ENCODE measurements around the gene TARP.

Gene TARP

DNA sequence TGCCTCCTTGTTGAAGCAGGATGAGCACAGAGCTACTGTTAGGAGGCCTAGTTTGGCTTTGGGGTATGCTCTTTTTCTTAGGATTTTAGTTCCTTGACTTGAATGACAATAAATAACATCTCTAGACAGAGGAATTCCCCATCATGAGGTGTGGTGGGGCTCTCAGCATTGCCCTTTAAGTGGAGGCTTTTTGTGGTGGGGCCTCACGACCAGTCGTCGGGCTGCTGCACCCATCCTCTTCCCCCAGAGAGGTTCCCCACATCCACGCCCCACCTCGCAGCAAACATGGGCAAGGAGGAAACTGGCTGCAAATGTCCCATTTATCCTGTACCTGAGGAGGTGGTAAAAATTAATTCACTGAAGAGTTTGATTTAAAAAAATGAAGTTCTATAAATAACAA is 36.1 kb upstream of the TARP start:
- H3K9me3 ChIP-seq (ENCODE audit: control insufficient read depth, insufficient read depth, low read length) = peaks cover 2% of the 10 kb centered on the region; the same call in 1 of the 2 replicates
- H3K4me1 ChIP-seq (ENCODE audit: control insufficient read depth, insufficient read depth, low read length) = peaks cover 2% of the 10 kb centered on the region; the same call in 1 of the 2 replicates
- BruUV-seq (replicated peaks) = no TSS peak
- no peak overlapping the region for H2AK9ac ChIP-seq (replicated peaks; ENCODE audit: low read depth, low read length, poor library complexity)
- ATAC-seq (ENCODE audit: low read depth) (no peak), DNase-seq (no peak)
- no peak overlapping the region for H4K5ac ChIP-seq (ENCODE audit: low read depth, low read length)
- H2BK5ac ChIP-seq (ENCODE audit: low read depth, low read length, poor library complexity, severe bottlenecking) = no peak overlapping the region
- no peak overlapping the region for H3K9ac ChIP-seq (ENCODE audit: low read depth, low read length)
- no peak overlapping the region for H4K91ac ChIP-seq (ENCODE audit: insufficient read depth, low read depth, low read length)
- no peak overlapping the region for H2AFZ ChIP-seq (replicated peaks; ENCODE audit: low read length, poor library complexity)
- no peak overlapping the region for H3K4ac ChIP-seq (ENCODE audit: low read depth, low read length)
- no peak overlapping the region for H3K23ac ChIP-seq (ENCODE audit: low read depth, low read length)
- no peak overlapping the region for H2BK15ac ChIP-seq (ENCODE audit: low read depth, low read length)
- no peak overlapping the region for H3K14ac ChIP-seq (replicated peaks; ENCODE audit: low read depth, low read length)
- H3K9me1 ChIP-seq (ENCODE audit: insufficient read depth, low read length) = no peaks in the 10 kb centered on the region; the same call in 1 of the 2 replicates
- intact Hi-C loops (cut with micrococcal nuclease) (no loop called here), in situ Hi-C loops (cut with MboI; ENCODE audit: low sequenced_read_pairs) (no loop called here), dilution Hi-C loops (cut with HindIII; ENCODE audit: low sequenced_read_pairs, unreplicated experiment) (no loop called here)
- no peak overlapping the region for H3K56ac ChIP-seq (ENCODE audit: extremely low read depth, insufficient read depth, low read length)
- WGBS, 2 experiments (ENCODE audit: extremely low coverage in 2 of 2, insufficient read length in 1 of 2) = no CpG with 5 or more reads among the region's 5 CpGs
- no peaks in the 10 kb centered on the region for H4K20me1 ChIP-seq (ENCODE audit: insufficient read depth, low read length)
- CTCF ChIA-PET = interaction anchor here (1.1 kb wide), 1 partner anchor 26 kb away, joined by 3 read pairs; no protein-coding TSS in a partner anchor
- H3K36me3 ChIP-seq (ENCODE audit: control insufficient read depth, insufficient read depth, low read length) = no peaks in the 10 kb centered on the region
- no peak overlapping the region for H3K27ac ChIP-seq (ENCODE audit: insufficient read depth, low read length)
- H3K27me3 ChIP-seq (ENCODE audit: control insufficient read depth, insufficient read depth, low read length) = peaks cover 23% of the 10 kb centered on the region
- H4K8ac ChIP-seq (ENCODE audit: low read depth in 2 of 2, low read length in 2 of 2) = no peak overlapping the region
- no peaks in the 10 kb centered on the region for H3K79me1 ChIP-seq (ENCODE audit: low read depth in 1 of 2, low read length in 2 of 2)
- H2BK20ac ChIP-seq (ENCODE audit: low read depth, low read length) = no peak overlapping the region
- H3K4me2 ChIP-seq (ENCODE audit: low read depth, low read length) = no peak overlapping the region
- no peak overlapping the region for H2BK120ac ChIP-seq (ENCODE audit: low read depth, low read length)
- no peak overlapping the region for H3K18ac ChIP-seq (ENCODE audit: low read depth, low read length)
- no peak overlapping the region for H3K4me3 ChIP-seq (ENCODE audit: insufficient read depth, low read depth, low read length)
- TF ChIP-seq MAZ (IDR thresholded peaks at IDR 0.05; ENCODE audit: borderline replicate concordance, low read depth, low read length) = no peak
- TF ChIP-seq RFX5 (IDR thresholded peaks at IDR 0.05; ENCODE audit: low read depth, low read length) = no peak
- TF ChIP-seq, protein P1, sequence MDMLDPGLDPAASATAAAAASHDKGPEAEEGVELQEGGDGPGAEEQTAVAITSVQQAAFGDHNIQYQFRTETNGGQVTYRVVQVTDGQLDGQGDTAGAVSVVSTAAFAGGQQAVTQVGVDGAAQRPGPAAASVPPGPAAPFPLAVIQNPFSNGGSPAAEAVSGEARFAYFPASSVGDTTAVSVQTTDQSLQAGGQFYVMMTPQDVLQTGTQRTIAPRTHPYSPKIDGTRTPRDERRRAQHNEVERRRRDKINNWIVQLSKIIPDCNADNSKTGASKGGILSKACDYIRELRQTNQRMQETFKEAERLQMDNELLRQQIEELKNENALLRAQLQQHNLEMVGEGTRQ (IDR thresholded peaks at IDR 0.05; ENCODE audit: low read depth, low read length) = no peak
- no peak for TF ChIP-seq RCOR1 (IDR thresholded peaks at IDR 0.05; ENCODE audit: insufficient replicate concordance, low read length)
- no peak for TF ChIP-seq FOS (IDR thresholded peaks at IDR 0.05; ENCODE audit: low read depth, low read length)
- TF ChIP-seq BHLHE40 (IDR thresholded peaks at IDR 0.05; ENCODE audit: low read depth, low read length) = no peak
- no peak for TF ChIP-seq CEBPB (IDR thresholded peaks at IDR 0.05; ENCODE audit: low read depth, low read length)
- TF ChIP-seq POLR2A (IDR thresholded peaks at IDR 0.05; ENCODE audit: low read depth, low read length) = no peak
- TF ChIP-seq, protein P2, sequence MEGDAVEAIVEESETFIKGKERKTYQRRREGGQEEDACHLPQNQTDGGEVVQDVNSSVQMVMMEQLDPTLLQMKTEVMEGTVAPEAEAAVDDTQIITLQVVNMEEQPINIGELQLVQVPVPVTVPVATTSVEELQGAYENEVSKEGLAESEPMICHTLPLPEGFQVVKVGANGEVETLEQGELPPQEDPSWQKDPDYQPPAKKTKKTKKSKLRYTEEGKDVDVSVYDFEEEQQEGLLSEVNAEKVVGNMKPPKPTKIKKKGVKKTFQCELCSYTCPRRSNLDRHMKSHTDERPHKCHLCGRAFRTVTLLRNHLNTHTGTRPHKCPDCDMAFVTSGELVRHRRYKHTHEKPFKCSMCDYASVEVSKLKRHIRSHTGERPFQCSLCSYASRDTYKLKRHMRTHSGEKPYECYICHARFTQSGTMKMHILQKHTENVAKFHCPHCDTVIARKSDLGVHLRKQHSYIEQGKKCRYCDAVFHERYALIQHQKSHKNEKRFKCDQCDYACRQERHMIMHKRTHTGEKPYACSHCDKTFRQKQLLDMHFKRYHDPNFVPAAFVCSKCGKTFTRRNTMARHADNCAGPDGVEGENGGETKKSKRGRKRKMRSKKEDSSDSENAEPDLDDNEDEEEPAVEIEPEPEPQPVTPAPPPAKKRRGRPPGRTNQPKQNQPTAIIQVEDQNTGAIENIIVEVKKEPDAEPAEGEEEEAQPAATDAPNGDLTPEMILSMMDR (conservative IDR thresholded peaks at IDR 0.05; ENCODE audit: low read depth, low read length) = no peak
- TF ChIP-seq RAD21 (IDR thresholded peaks at IDR 0.05; ENCODE audit: low read length) = no peak
- TF ChIP-seq NFE2L2 (IDR thresholded peaks at IDR 0.05; ENCODE audit: low read depth, low read length) = no peak
- TF ChIP-seq, protein P3, sequence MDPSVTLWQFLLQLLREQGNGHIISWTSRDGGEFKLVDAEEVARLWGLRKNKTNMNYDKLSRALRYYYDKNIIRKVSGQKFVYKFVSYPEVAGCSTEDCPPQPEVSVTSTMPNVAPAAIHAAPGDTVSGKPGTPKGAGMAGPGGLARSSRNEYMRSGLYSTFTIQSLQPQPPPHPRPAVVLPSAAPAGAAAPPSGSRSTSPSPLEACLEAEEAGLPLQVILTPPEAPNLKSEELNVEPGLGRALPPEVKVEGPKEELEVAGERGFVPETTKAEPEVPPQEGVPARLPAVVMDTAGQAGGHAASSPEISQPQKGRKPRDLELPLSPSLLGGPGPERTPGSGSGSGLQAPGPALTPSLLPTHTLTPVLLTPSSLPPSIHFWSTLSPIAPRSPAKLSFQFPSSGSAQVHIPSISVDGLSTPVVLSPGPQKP (IDR thresholded peaks at IDR 0.05; ENCODE audit: borderline replicate concordance, low read depth, low read length) = no peak
- TF ChIP-seq SMC3 (IDR thresholded peaks at IDR 0.05; ENCODE audit: low read depth, low read length) = no peak
- TF ChIP-seq MXI1 (IDR thresholded peaks at IDR 0.05; ENCODE audit: borderline replicate concordance, low read depth, low read length) = no peak
- no peak for TF ChIP-seq CHD1 (IDR thresholded peaks at IDR 0.05; ENCODE audit: low read depth, low read length)
- no peak for TF ChIP-seq MAFK (IDR thresholded peaks at IDR 0.05; ENCODE audit: low read depth, low read length)
- POLR2A ChIA-PET (ENCODE audit: unreplicated experiment) = no interaction called here
- H2AK5ac ChIP-seq (ENCODE audit: low read depth, low read length) = no peak overlapping the region
